Measurements from ENCODE around the gene RAX.

Gene RAX

GRCh38 chr18:59308248-59308937 lies 35.1 kb upstream of the RAX start:
- H2BK5ac ChIP-seq (ENCODE audit: low read depth, low read length, poor library complexity), result no peak overlapping the region
- no peak overlapping the region for H3K4me3 ChIP-seq (ENCODE audit: low read depth, low read length)
- H3K79me1 ChIP-seq (ENCODE audit: low read length), result no peaks in the 10 kb centered on the region
- no CpG with 5 or more reads among the region's 46 CpGs for WGBS (ENCODE audit: extremely low coverage, insufficient coverage, insufficient read length)
- H3K9ac ChIP-seq (ENCODE audit: low read length), result no peak overlapping the region
- H3K18ac ChIP-seq (ENCODE audit: low read length), result no peak overlapping the region
- H3K4me1 ChIP-seq (ENCODE audit: control insufficient read depth in 1 of 2, insufficient read depth in 2 of 2, low read length in 2 of 2), result peaks cover 0 to 2% of the 10 kb centered on the region in 2 experiments
- H3K4me2 ChIP-seq (ENCODE audit: low read length), result peak overlapping the region; percentile 58
- H3K14ac ChIP-seq (ENCODE audit: low read length), result no peak overlapping the region
- H3K79me2 ChIP-seq (ENCODE audit: control insufficient read depth, insufficient read depth, low read length, poor library complexity), result no peaks in the 10 kb centered on the region
- no peak overlapping the region for H4K91ac ChIP-seq (ENCODE audit: low read depth, low read length)
- no peak overlapping the region for H2AK5ac ChIP-seq (ENCODE audit: low read length)
- H4K8ac ChIP-seq (ENCODE audit: low read depth, low read length), result no peak overlapping the region
- no peak overlapping the region for H3K27ac ChIP-seq (ENCODE audit: low read depth, low read length)
- H2BK12ac ChIP-seq (ENCODE audit: low read length), result no peak overlapping the region
- no peaks in the 10 kb centered on the region for H3K27me3 ChIP-seq (ENCODE audit: insufficient read depth, low read length)
- H2BK120ac ChIP-seq (ENCODE audit: insufficient read depth, low read length, poor library complexity), result no peak overlapping the region
- DNase-seq, result peak; percentile 50 to 78
- H4K12ac ChIP-seq (ENCODE audit: low read depth, low read length), result no peak overlapping the region
- H3K4ac ChIP-seq (ENCODE audit: low read depth, low read length), result no peak overlapping the region
- no peak overlapping the region for H2AFZ ChIP-seq (ENCODE audit: insufficient read depth, low read length, poor library complexity)
- no peak overlapping the region for H3K23ac ChIP-seq (ENCODE audit: low read length)
- no peaks in the 10 kb centered on the region for H3K36me3 ChIP-seq (ENCODE audit: control insufficient read depth in 1 of 2, insufficient read depth in 2 of 2, low read length in 2 of 2)
- H3K9me3 ChIP-seq (ENCODE audit: insufficient read depth, low read depth, low read length), result no peaks in the 10 kb centered on the region

- no peak overlapping the region for H3K23ac ChIP-seq (ENCODE audit: low read length)
- H3K4me1 ChIP-seq (ENCODE audit: control insufficient read depth in 1 of 2, insufficient read depth in 2 of 2, low read length in 2 of 2), result peaks cover 0 to 2% of the 10 kb centered on the region in 2 experiments
- no peak overlapping the region for H4K12ac ChIP-seq (ENCODE audit: low read depth, low read length)
- H3K9me3 ChIP-seq (ENCODE audit: insufficient read depth, low read depth, low read length), result no peaks in the 10 kb centered on the region
- H3K79me2 ChIP-seq (ENCODE audit: control insufficient read depth, insufficient read depth, low read length, poor library complexity), result no peaks in the 10 kb centered on the region
- no peak overlapping the region for H3K14ac ChIP-seq (ENCODE audit: low read length)
- no peak overlapping the region for H3K9ac ChIP-seq (ENCODE audit: low read length)
- H2BK5ac ChIP-seq (ENCODE audit: low read depth, low read length, poor library complexity), result no peak overlapping the region
- no peak overlapping the region for H2AFZ ChIP-seq (ENCODE audit: insufficient read depth, low read length, poor library complexity)
- no peak overlapping the region for H3K27ac ChIP-seq (ENCODE audit: low read depth, low read length)
- H3K18ac ChIP-seq (ENCODE audit: low read length), result no peak overlapping the region
- H3K4me3 ChIP-seq (ENCODE audit: low read depth, low read length), result no peak overlapping the region
- no peak overlapping the region for H4K8ac ChIP-seq (ENCODE audit: low read depth, low read length)
- H2BK120ac ChIP-seq (ENCODE audit: insufficient read depth, low read length, poor library complexity), result no peak overlapping the region
- H2BK12ac ChIP-seq (ENCODE audit: low read length), result no peak overlapping the region
- H3K4ac ChIP-seq (ENCODE audit: low read depth, low read length), result no peak overlapping the region
- no peak overlapping the region for H4K91ac ChIP-seq (ENCODE audit: low read depth, low read length)
- WGBS (ENCODE audit: extremely low coverage, insufficient coverage, insufficient read length), result no CpG with 5 or more reads among the region's 6 CpGs
- no peaks in the 10 kb centered on the region for H3K79me1 ChIP-seq (ENCODE audit: low read length)
- H3K4me2 ChIP-seq (ENCODE audit: low read length), result no peak overlapping the region
- no peak for DNase-seq
- no peaks in the 10 kb centered on the region for H3K27me3 ChIP-seq (ENCODE audit: insufficient read depth, low read length)
- H2AK5ac ChIP-seq (ENCODE audit: low read length), result no peak overlapping the region
- no peaks in the 10 kb centered on the region for H3K36me3 ChIP-seq (ENCODE audit: control insufficient read depth in 1 of 2, insufficient read depth in 2 of 2, low read length in 2 of 2)
These were observed 33.4 kb upstream of the RAX start for GRCh38 chr18:59306640-59307039.

- Histone ChIP-seq H2BK12ac (ENCODE audit: low read length) (no peak overlapping the region), H2AK5ac (ENCODE audit: low read length) (no peak overlapping the region), H2BK5ac (ENCODE audit: low read depth, low read length, poor library complexity) (no peak overlapping the region), H3K27me3 (ENCODE audit: insufficient read depth, low read length) (no peaks in the 10 kb centered on the region), H3K27ac (ENCODE audit: low read depth, low read length) (no peak overlapping the region), H3K9me3 (ENCODE audit: insufficient read depth, low read depth, low read length) (no peaks in the 10 kb centered on the region), H3K79me2 (ENCODE audit: control insufficient read depth, insufficient read depth, low read length, poor library complexity) (no peaks in the 10 kb centered on the region), H2BK120ac (ENCODE audit: insufficient read depth, low read length, poor library complexity) (no peak overlapping the region), H3K4ac (ENCODE audit: low read depth, low read length) (no peak overlapping the region), H4K8ac (ENCODE audit: low read depth, low read length) (no peak overlapping the region), H3K9ac (ENCODE audit: low read length) (no peak overlapping the region), H3K79me1 (ENCODE audit: low read length) (no peaks in the 10 kb centered on the region), H4K12ac (ENCODE audit: low read depth, low read length) (no peak overlapping the region), H3K23ac (ENCODE audit: low read length) (no peak overlapping the region), H2AFZ (ENCODE audit: insufficient read depth, low read length, poor library complexity) (no peak overlapping the region), H3K18ac (ENCODE audit: low read length) (no peak overlapping the region), H3K14ac (ENCODE audit: low read length) (no peak overlapping the region), H3K4me3 (ENCODE audit: low read depth, low read length) (no peak overlapping the region), H3K36me3 (ENCODE audit: control insufficient read depth in 1 of 2, insufficient read depth in 2 of 2, low read length in 2 of 2) (no peaks in the 10 kb centered on the region), H3K4me1 (ENCODE audit: control insufficient read depth in 1 of 2, insufficient read depth in 2 of 2, low read length in 2 of 2) (peaks cover 0 to 2% of the 10 kb centered on the region in 2 experiments), H3K4me2 (ENCODE audit: low read length) (no peak overlapping the region), H4K91ac (ENCODE audit: low read depth, low read length) (no peak overlapping the region)
- no peak for DNase-seq
- no CpG with 5 or more reads among the region's 4 CpGs for WGBS (ENCODE audit: extremely low coverage, insufficient coverage, insufficient read length)
These were observed 32.0 kb upstream of the RAX start for GRCh38 chr18:59305295-59305694.

- Histone ChIP-seq H3K4me2 (ENCODE audit: low read length) (no peak overlapping the region), H3K4me3 (ENCODE audit: low read depth, low read length) (no peak overlapping the region), H3K23ac (ENCODE audit: low read length) (no peak overlapping the region), H2BK5ac (ENCODE audit: low read depth, low read length, poor library complexity) (no peak overlapping the region), H3K14ac (ENCODE audit: low read length) (no peak overlapping the region), H4K8ac (ENCODE audit: low read depth, low read length) (no peak overlapping the region), H4K91ac (ENCODE audit: low read depth, low read length) (no peak overlapping the region), H3K18ac (ENCODE audit: low read length) (no peak overlapping the region), H3K4me1 (ENCODE audit: control insufficient read depth in 1 of 2, insufficient read depth in 2 of 2, low read length in 2 of 2) (peaks cover 0 to 1% of the 10 kb centered on the region in 2 experiments), H2AFZ (ENCODE audit: insufficient read depth, low read length, poor library complexity) (no peak overlapping the region), H2BK120ac (ENCODE audit: insufficient read depth, low read length, poor library complexity) (no peak overlapping the region), H3K79me1 (ENCODE audit: low read length) (no peaks in the 10 kb centered on the region), H3K27ac (ENCODE audit: low read depth, low read length) (no peak overlapping the region), H3K9me3 (ENCODE audit: insufficient read depth, low read depth, low read length) (no peaks in the 10 kb centered on the region), H2AK5ac (ENCODE audit: low read length) (no peak overlapping the region), H3K4ac (ENCODE audit: low read depth, low read length) (no peak overlapping the region), H3K27me3 (ENCODE audit: insufficient read depth, low read length) (no peaks in the 10 kb centered on the region), H3K36me3 (ENCODE audit: control insufficient read depth in 1 of 2, insufficient read depth in 2 of 2, low read length in 2 of 2) (no peaks in the 10 kb centered on the region), H3K9ac (ENCODE audit: low read length) (no peak overlapping the region), H4K12ac (ENCODE audit: low read depth, low read length) (no peak overlapping the region), H3K79me2 (ENCODE audit: control insufficient read depth, insufficient read depth, low read length, poor library complexity) (no peaks in the 10 kb centered on the region), H2BK12ac (ENCODE audit: low read length) (no peak overlapping the region)
- DNase-seq, result no peak
- no CpG with 5 or more reads among the region's 9 CpGs for WGBS (ENCODE audit: extremely low coverage, insufficient coverage, insufficient read length)
These were observed 30.5 kb upstream of the RAX start for GRCh38 chr18:59303656-59304195.

All from trophoblast cell (in vitro differentiated cells and primary cell).